Activated CD4-positive, alpha-beta T cell treated with anti-CD3 and anti-CD28 coated beads for 36 hours (primary cell): Measurements from ENCODE around the gene PHF24. TPM values are rescaled to one million over a fixed set of nuclear protein-coding genes. Genes with fewer than 3 reads are reported as not detected.

Source experiments
- ATAC-seq: fragments of 200-7000 bp; cut with Tn5 transposase; one replicate; pipeline ENCODE4 v1.10.0; 2021; ENCODE audit warnings: mild to moderate bottlenecking, moderate library complexity
- CTCF ChIA-PET: fragments of 350-600 bp; sonication (Branson Sonifier 250); formaldehyde crosslinking; loops from one replicate; lab custom pipeline; 2021; ENCODE audit warnings: antibody characterized with exemption; lab: Charles Lee
- POLR2A ChIA-PET: fragments of 350-600 bp; sonication (Branson Sonifier 250); formaldehyde crosslinking; loops from one replicate; lab custom pipeline; 2021; ENCODE audit warnings: antibody characterized with exemption, inconsistent platforms; lab: Charles Lee
- DNase-seq: peaks from one replicate; pipeline ENCODE4 v3.0.0-alpha.2; 2020
- H3K27ac Mint-ChIP-seq: one replicate; pipeline ENCODE4 v1.8.0; 2021; ENCODE audit warnings: mixed read lengths
- H3K27me3 Mint-ChIP-seq: one replicate; pipeline ENCODE4 v1.8.0; 2021; ENCODE audit warnings: mixed read lengths
- H3K36me3 Mint-ChIP-seq: one replicate; pipeline ENCODE4 v1.8.0; 2021; ENCODE audit warnings: low read depth, mixed read lengths
- H3K4me1 Mint-ChIP-seq: one replicate; pipeline ENCODE4 v1.8.0; 2021; ENCODE audit warnings: mixed read lengths
- H3K4me3 Mint-ChIP-seq: one replicate; pipeline ENCODE4 v1.8.0; 2021; ENCODE audit warnings: mild to moderate bottlenecking, moderate library complexity, mixed read lengths
- H3K9me3 Mint-ChIP-seq: one replicate; pipeline ENCODE4 v1.8.0; 2021; ENCODE audit warnings: low read depth, mixed read lengths
- intact Hi-C, 2 experiments: fragments of 100-400 bp; cut with DNase I in 1 of 2; cut with micrococcal nuclease in 1 of 2; formaldehyde crosslinking; loops; one replicate each; pipeline versions ENCODE4 v1.14.2 to v1.15.1; 2022 to 2024; cut with DNase I, micrococcal nuclease
- total RNA-seq, 2 experiments: library from RNA; stranded (reverse); gene quantifications; one replicate each; pipeline ENCODE4 v1.2.3, GENCODE V29; 2021

The PHF24 gene
- total RNA-seq, 2 experiments from 2014 or later: 0.09 to 0.18 TPM

DNA sequence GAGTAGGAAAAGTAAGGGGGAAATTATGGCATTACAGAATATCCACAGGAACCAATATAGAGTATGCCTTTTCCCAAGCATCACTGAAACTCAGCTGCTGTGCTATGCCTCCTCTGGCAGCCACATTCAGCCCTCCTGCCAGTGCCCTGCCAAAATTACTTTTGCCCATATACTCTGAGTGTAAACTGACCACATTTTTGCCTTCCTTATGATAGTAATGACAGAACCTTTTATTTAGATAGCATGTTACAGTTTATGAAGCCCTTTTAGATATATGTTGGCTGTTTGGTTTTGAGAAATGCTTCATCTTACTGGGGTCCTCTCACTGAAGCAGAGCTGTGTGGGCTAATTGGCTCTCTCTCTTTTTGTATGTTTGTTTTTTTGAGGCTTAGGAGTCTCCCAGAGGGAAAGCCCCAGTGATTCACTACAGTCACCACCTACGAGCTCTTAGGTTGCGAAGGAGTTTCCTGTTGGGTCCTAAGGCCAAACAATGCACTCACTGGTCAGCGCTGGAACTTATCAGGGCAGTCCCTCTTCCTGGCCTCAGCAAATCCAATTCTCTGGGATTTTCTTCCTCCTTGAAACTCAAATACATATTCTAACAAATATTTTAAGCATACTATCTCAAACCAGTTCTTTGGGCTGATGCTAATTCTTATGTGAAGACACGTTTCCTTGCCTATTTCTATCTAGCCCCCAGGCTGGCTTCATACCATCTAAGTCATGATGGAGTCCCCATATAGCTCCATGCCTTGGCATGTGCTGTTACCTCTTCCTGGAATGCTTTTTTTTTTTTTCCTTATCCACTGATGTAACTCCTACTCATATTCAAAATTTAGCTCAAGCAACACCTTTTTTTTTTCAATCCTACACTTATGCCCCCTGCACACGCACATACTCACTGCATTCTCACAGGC, 3.7 kb downstream of the PHF24 start:
- H3K9me3 Mint-ChIP-seq: no peaks in the 10 kb centered on the region
- DNase-seq (peak; percentile 55), ATAC-seq (peak; percentile 85)
- peaks cover 28% of the 10 kb centered on the region for H3K4me1 Mint-ChIP-seq
- intact Hi-C loops: loop anchor here in 1 of 2 experiments (2.0 kb wide), 1 partner anchor 23 kb away; no protein-coding TSS in a partner anchor
- H3K36me3 Mint-ChIP-seq: no peaks in the 10 kb centered on the region
- H3K4me3 Mint-ChIP-seq: no peak overlapping the region
- no peak overlapping the region for H3K27ac Mint-ChIP-seq
- peaks cover 48% of the 10 kb centered on the region for H3K27me3 Mint-ChIP-seq
- POLR2A ChIA-PET: interaction anchor here (0.6 kb wide), 2 partner anchors 93 to 926 kb away, joined by 3 to 4 read pairs; no protein-coding TSS in a partner anchor
- CTCF ChIA-PET: interaction anchor here (0.6 to 1.9 kb wide), 5 partner anchors 10 to 450 kb away, joined by 3 to 9 read pairs (median 4); no protein-coding TSS in a partner anchor

GRCh38 chr9:34962546-34962945, 4.5 kb downstream of the PHF24 start:
- no peak overlapping the region for H3K27ac Mint-ChIP-seq

GRCh38 chr9:34963552-34963951, 5.5 kb downstream of the PHF24 start:
- Mint-ChIP-seq H3K27ac (no peak overlapping the region), H3K4me3 (no peak overlapping the region)

More at GRCh38 chr9:34962546-34962945, 4.5 kb downstream of the PHF24 start:
- peaks cover 48% of the 10 kb centered on the region for H3K27me3 Mint-ChIP-seq
- intact Hi-C loops: loop anchor here in 1 of 2 experiments (2.0 kb wide), 1 partner anchor 22 kb away; no protein-coding TSS in a partner anchor
- no peaks in the 10 kb centered on the region for H3K36me3 Mint-ChIP-seq
- H3K4me1 Mint-ChIP-seq: peaks cover 26% of the 10 kb centered on the region
- POLR2A ChIA-PET: no interaction called here
- CTCF ChIA-PET: interaction anchor here (0.6 to 1.4 kb wide), 3 partner anchors 33 to 449 kb away, joined by 3 to 4 read pairs (median 4); no protein-coding TSS in a partner anchor
- no peaks in the 10 kb centered on the region for H3K9me3 Mint-ChIP-seq
- ATAC-seq (no peak), DNase-seq (no peak)
- H3K4me3 Mint-ChIP-seq: no peak overlapping the region

GRCh38 chr9:34964458-34964857, 6.4 kb downstream of the PHF24 start:
- ChIA-PET POLR2A (interaction anchor here (0.6 kb wide), 1 partner anchor 1267 kb away, joined by 6 read pairs; no protein-coding TSS in a partner anchor), CTCF (interaction anchor here (1.4 kb wide), 2 partner anchors 20 to 54 kb away, joined by 3 to 6 read pairs; no protein-coding TSS in a partner anchor)
- intact Hi-C loops: no loop called here
- Mint-ChIP-seq H3K9me3 (no peaks in the 10 kb centered on the region), H3K27me3 (peaks cover 47% of the 10 kb centered on the region), H3K4me1 (peaks cover 26% of the 10 kb centered on the region), H3K27ac (no peak overlapping the region), H3K4me3 (no peak overlapping the region), H3K36me3 (no peaks in the 10 kb centered on the region)
- no peak for DNase-seq
- no peak for ATAC-seq

More at GRCh38 chr9:34963552-34963951, 5.5 kb downstream of the PHF24 start:
- ChIA-PET POLR2A (no interaction called here), CTCF (no interaction called here)
- Mint-ChIP-seq H3K9me3 (no peaks in the 10 kb centered on the region), H3K36me3 (no peaks in the 10 kb centered on the region), H3K4me1 (peaks cover 26% of the 10 kb centered on the region), H3K27me3 (peaks cover 51% of the 10 kb centered on the region)
- intact Hi-C loops: loop anchor here in 1 of 2 experiments (2.0 kb wide), 1 partner anchor 21 kb away; no protein-coding TSS in a partner anchor
- ATAC-seq (no peak), DNase-seq (no peak)

- H3K27me3 Mint-ChIP-seq: peaks cover 12% of the 10 kb centered on the region
- H3K4me1 Mint-ChIP-seq: no peaks in the 10 kb centered on the region
- ChIA-PET CTCF (interaction anchor here (0.7 to 1.5 kb wide), 4 partner anchors 9 to 634 kb away, joined by 3 to 4 read pairs (median 3); no protein-coding TSS in a partner anchor), POLR2A (no interaction called here)
- no peak for DNase-seq
- intact Hi-C loops: no loop called here
- ATAC-seq: no peak
- no peaks in the 10 kb centered on the region for H3K9me3 Mint-ChIP-seq
- no peak overlapping the region for H3K4me3 Mint-ChIP-seq
- H3K27ac Mint-ChIP-seq: no peak overlapping the region
- no peaks in the 10 kb centered on the region for H3K36me3 Mint-ChIP-seq
Measured at GRCh38 chr9:34971146-34971811, 13.2 kb downstream of the PHF24 start.

DNA sequence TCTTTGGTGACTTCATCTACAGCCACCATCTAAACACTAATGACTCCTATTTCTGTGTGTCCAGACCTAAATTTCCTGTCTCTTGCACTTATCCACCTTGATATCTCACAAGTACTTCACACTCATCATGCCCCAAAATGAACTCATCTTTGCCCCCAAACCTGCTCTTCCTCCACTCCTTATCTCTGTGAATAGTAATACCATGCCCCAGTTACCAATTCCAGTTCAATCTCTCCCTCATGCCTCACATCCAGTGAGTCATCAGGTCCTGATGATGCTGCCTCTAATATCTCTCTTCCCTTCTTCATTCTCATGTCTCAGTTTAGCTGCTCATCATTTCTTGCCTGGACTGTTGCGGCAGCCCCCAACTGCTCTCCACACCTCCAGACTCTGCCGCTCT, 16.6 kb downstream of the PHF24 start:
- no peak overlapping the region for H3K27ac Mint-ChIP-seq
- H3K4me3 Mint-ChIP-seq: no peak overlapping the region
- H3K36me3 Mint-ChIP-seq: no peaks in the 10 kb centered on the region
- ATAC-seq (peak; percentile 51), DNase-seq (no peak)
- intact Hi-C loops: no loop called here
- no peaks in the 10 kb centered on the region for H3K27me3 Mint-ChIP-seq
- no peaks in the 10 kb centered on the region for H3K4me1 Mint-ChIP-seq
- CTCF ChIA-PET: interaction anchor here (0.7 kb wide), 1 partner anchor 75 kb away, joined by 3 read pairs; no protein-coding TSS in a partner anchor
- POLR2A ChIA-PET: no interaction called here
- no peaks in the 10 kb centered on the region for H3K9me3 Mint-ChIP-seq

- ChIA-PET CTCF (no interaction called here), POLR2A (no interaction called here)
- no peak overlapping the region for H3K27ac Mint-ChIP-seq
- H3K36me3 Mint-ChIP-seq: no peaks in the 10 kb centered on the region
- H3K9me3 Mint-ChIP-seq: no peaks in the 10 kb centered on the region
- ATAC-seq (no peak), DNase-seq (no peak)
- no peaks in the 10 kb centered on the region for H3K4me1 Mint-ChIP-seq
- H3K27me3 Mint-ChIP-seq: no peaks in the 10 kb centered on the region
- intact Hi-C loops: no loop called here
- no peak overlapping the region for H3K4me3 Mint-ChIP-seq
Measured at GRCh38 chr9:34976441-34976840, 18.4 kb downstream of the PHF24 start.

DNA sequence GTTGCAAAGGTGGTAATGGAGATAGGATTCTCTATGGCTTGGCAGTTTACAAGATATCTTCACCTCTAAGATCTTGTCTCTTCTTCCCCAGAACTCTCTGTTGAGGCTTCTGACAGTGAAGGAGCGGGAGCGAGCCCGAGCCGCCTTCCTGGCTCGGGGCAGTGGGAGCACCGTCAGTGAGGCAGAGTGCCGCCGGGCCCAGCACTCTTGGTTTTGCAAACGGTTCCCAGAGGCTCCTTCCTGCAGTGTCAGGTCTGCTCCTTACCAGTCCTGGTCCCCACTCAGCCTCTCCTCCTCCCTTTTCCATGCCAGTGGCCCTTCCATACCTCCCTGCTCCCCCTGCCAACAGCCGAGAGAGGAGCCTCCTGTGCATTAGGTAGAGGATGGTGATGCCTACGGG, 18.9 kb downstream of the PHF24 start:
- Mint-ChIP-seq H3K9me3 (no peaks in the 10 kb centered on the region), H3K27me3 (no peaks in the 10 kb centered on the region), H3K27ac (no peak overlapping the region), H3K4me1 (no peaks in the 10 kb centered on the region), H3K36me3 (no peaks in the 10 kb centered on the region), H3K4me3 (no peak overlapping the region)
- intact Hi-C loops: no loop called here
- ChIA-PET POLR2A (no interaction called here), CTCF (no interaction called here)
- ATAC-seq (no peak), DNase-seq (no peak)

- ATAC-seq: no peak
- intact Hi-C loops: no loop called here
- Mint-ChIP-seq H3K9me3 (no peaks in the 10 kb centered on the region), H3K27ac (no peak overlapping the region), H3K27me3 (no peaks in the 10 kb centered on the region), H3K4me3 (no peak overlapping the region), H3K4me1 (peaks cover 30% of the 10 kb centered on the region), H3K36me3 (no peaks in the 10 kb centered on the region)
- POLR2A ChIA-PET: no interaction called here
- CTCF ChIA-PET: interaction anchor here (0.6 to 1.8 kb wide), 3 partner anchors 48 to 389 kb away, joined by 3 to 5 read pairs (median 3); no protein-coding TSS in a partner anchor
- no peak for DNase-seq
Measured at GRCh38 chr9:34980181-34980761, 22.2 kb downstream of the PHF24 start.

DNA sequence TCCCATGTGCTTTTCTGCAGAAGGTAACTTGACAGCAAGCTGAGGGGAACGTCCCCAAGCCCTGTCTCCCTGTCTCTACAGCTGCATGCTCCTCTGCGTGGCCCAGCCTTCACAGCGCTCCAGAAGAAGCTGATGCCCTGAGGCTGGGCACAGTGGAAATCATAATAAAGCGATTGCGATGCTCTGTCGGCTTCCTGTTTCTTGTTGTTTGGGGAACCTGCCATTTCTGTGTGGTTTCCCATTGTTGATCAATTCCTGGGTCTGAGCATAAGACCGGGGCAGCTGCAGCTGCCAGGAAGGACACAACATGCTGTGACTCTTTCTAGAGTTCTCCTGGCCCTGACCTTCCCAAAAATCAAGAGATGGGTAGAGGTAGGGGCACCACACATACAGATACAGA, 24.3 kb downstream of the PHF24 start:
- intact Hi-C loops: no loop called here
- ChIA-PET POLR2A (no interaction called here), CTCF (interaction anchor here (1.0 to 2.3 kb wide), 6 partner anchors 9 to 222 kb away, joined by 3 to 13 read pairs (median 4); no protein-coding TSS in a partner anchor)
- DNase-seq (no peak), ATAC-seq (no peak)
- no peak overlapping the region for H3K4me3 Mint-ChIP-seq
- no peaks in the 10 kb centered on the region for H3K9me3 Mint-ChIP-seq
- no peaks in the 10 kb centered on the region for H3K27me3 Mint-ChIP-seq
- no peak overlapping the region for H3K27ac Mint-ChIP-seq
- no peaks in the 10 kb centered on the region for H3K36me3 Mint-ChIP-seq
- H3K4me1 Mint-ChIP-seq: peaks cover 51% of the 10 kb centered on the region

DNA sequence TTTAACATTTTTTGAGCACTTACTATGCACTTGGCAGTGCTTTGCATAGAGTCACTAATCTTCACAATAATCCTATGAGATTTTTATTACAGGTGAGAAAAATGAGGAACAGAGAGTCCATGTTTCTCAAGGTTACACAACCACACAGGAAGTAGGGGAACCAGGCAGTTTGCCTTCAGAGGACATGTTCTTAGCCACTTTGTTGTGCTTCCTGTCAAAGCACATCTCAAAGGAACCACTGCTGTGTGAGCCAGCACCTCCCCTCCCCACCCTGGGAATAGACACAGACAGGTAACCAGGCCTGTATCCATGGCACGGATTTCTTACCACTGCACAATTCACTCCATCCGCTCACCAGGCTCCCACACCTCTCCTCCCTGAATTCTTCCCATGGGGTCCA, 25.1 kb downstream of the PHF24 start:
- Mint-ChIP-seq H3K4me3 (no peak overlapping the region), H3K36me3 (no peaks in the 10 kb centered on the region), H3K9me3 (no peaks in the 10 kb centered on the region), H3K4me1 (peaks cover 60% of the 10 kb centered on the region), H3K27me3 (no peaks in the 10 kb centered on the region), H3K27ac (no peak overlapping the region)
- POLR2A ChIA-PET: no interaction called here
- no peak for ATAC-seq
- DNase-seq: no peak
- CTCF ChIA-PET: interaction anchor here (1.6 to 2.3 kb wide), 2 partner anchors 84 to 223 kb away, joined by 3 to 13 read pairs; no protein-coding TSS in a partner anchor
- intact Hi-C loops: no loop called here
